OCI-LY1 (cell line): Measurements from ENCODE around the gene DPM3.

ENCODE experiments used
- H2AFZ ChIP-seq: fragments of 200-600 bp; sonication (generic), shearing (Covaris generic); 2 replicates; pipeline ENCODE4 v1.6.0; 2014; ENCODE audit warnings: antibody characterized with exemption, mild to moderate bottlenecking, low read length
- H3F3A ChIP-seq: fragments of 200-600 bp; sonication (generic), shearing (Covaris generic); 2 replicates; pipeline ENCODE4 v1.6.0; 2014; ENCODE audit warnings: mild to moderate bottlenecking, antibody characterized with exemption, low read length, moderate library complexity; ENCODE audit not compliant: insufficient read depth
- H3K27ac ChIP-seq: fragments of 200-600 bp; sonication (generic); 2 replicates; pipeline ENCODE4 v1.5.1; 2014; ENCODE audit warnings: low read length, mixed run types, mild to moderate bottlenecking, low read depth; ENCODE audit not compliant: poor library complexity, severe bottlenecking
- H3K27me3 ChIP-seq: fragments of 200-600 bp; sonication (generic); 2 replicates; pipeline ENCODE4 v1.6.0; 2014; ENCODE audit warnings: antibody characterized with exemption, mild to moderate bottlenecking, low read length, moderate library complexity; ENCODE audit not compliant: insufficient read depth
- H3K36me3 ChIP-seq: fragments of 200-600 bp; sonication (generic); 2 replicates; pipeline ENCODE4 v1.6.1; 2014; ENCODE audit warnings: mild to moderate bottlenecking, antibody characterized with exemption, low read length, moderate library complexity, mixed read lengths; ENCODE audit not compliant: insufficient read depth
- H3K4me1 ChIP-seq: fragments of 200-600 bp; sonication (generic); 2 replicates; pipeline ENCODE4 v1.5.1; 2014; ENCODE audit warnings: mild to moderate bottlenecking, low read length, moderate library complexity; ENCODE audit not compliant: insufficient read depth, severe bottlenecking
- H3K4me2 ChIP-seq: fragments of 200-600 bp; sonication (generic), shearing (Covaris generic); 2 replicates; pipeline ENCODE4 v1.6.1; 2014; ENCODE audit warnings: low read length
- H3K4me3 ChIP-seq: fragments of 200-600 bp; sonication (generic); 2 replicates; pipeline ENCODE4 v1.5.1; 2014; ENCODE audit warnings: low read length, low read depth, mild to moderate bottlenecking, mixed read lengths; ENCODE audit not compliant: poor library complexity, severe bottlenecking
- H3K79me2 ChIP-seq: fragments of 200-600 bp; shearing (Covaris generic); 2 replicates; pipeline ENCODE4 v1.6.1; 2016; ENCODE audit warnings: mixed run types, low read length, mixed read lengths; ENCODE audit not compliant: insufficient read depth
- H3K9ac ChIP-seq: fragments of 200-600 bp; sonication (generic), shearing (Covaris generic); 2 replicates; pipeline ENCODE4 v1.6.1; 2014; ENCODE audit warnings: mild to moderate bottlenecking, low read length, mixed read lengths
- H3K9me2 ChIP-seq: fragments of 200-600 bp; sonication (generic), shearing (Covaris generic); 2 replicates; pipeline ENCODE4 v1.6.1; 2014; ENCODE audit warnings: low read depth, mild to moderate bottlenecking, low read length, mixed read lengths
- H3K9me3 ChIP-seq: fragments of 200-600 bp; shearing (Covaris generic); 2 replicates; pipeline ENCODE4 v1.6.1; 2014; ENCODE audit warnings: low read length, mixed read lengths
- H4K20me1 ChIP-seq: fragments of 200-600 bp; sonication (generic), shearing (Covaris generic); 2 replicates; pipeline ENCODE4 v1.6.0; 2016; ENCODE audit warnings: mild to moderate bottlenecking, low read length; ENCODE audit not compliant: insufficient read depth
- CTCF ChIP-seq: fragments of 200-600 bp; sonication (generic), shearing (Covaris generic); IDR thresholded peaks from 2 replicates; pipeline ENCODE4 v1.5.1; 2017; ENCODE audit warnings: mild to moderate bottlenecking, antibody characterized with exemption, low read length, moderate library complexity, mixed read lengths
- EZH2 ChIP-seq: fragments of 200-600 bp; sonication (generic), shearing (Covaris generic); IDR thresholded peaks from 2 replicates; pipeline ENCODE4 v1.8.0; 2017; ENCODE audit warnings: borderline replicate concordance, mixed run types, mild to moderate bottlenecking, antibody characterized with exemption, low read length, moderate library complexity, mixed read lengths

DPM3 gene

DNA sequence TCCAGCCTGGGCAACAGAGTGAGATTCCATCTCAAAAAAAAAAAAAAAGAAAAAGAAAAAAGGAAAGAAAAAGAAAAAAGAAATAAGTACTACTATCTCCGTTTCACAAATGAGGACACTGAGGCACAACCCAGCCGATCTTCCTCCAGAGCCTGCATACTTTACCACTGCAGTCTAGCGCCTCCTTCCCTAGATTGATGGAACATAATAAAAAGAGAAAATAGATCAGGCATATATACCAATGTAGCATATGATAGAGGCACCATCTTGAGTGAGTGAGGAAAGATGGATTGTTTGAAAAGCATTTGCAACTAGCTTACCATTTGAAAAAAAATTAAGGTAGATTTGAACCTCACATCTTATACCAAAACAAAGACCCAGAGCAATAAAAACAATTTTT lies 5.2 kb upstream of the DPM3 start:
- Histone ChIP-seq H4K20me1 (no peaks in the 10 kb centered on the region), H3K79me2 (no peaks in the 10 kb centered on the region), H3K4me2 (no peak overlapping the region), H3K9ac (no peak overlapping the region), H3K27ac (no peak overlapping the region), H3F3A (no peaks in the 10 kb centered on the region), H3K9me3 (peaks cover 5% of the 10 kb centered on the region; the same call in 1 of the 2 replicates), H3K36me3 (no peaks in the 10 kb centered on the region), H3K4me1 (peaks cover 3% of the 10 kb centered on the region), H2AFZ (no peak overlapping the region), H3K27me3 (peaks cover 7% of the 10 kb centered on the region), H3K4me3 (no peak overlapping the region), H3K9me2 (no peaks in the 10 kb centered on the region)
- TF ChIP-seq EZH2 (no peak), CTCF (no peak)

GRCh38 chr1:155141749-155142148 lies 1.4 kb upstream of the DPM3 start:
- H4K20me1 ChIP-seq = no peaks in the 10 kb centered on the region
- TF ChIP-seq EZH2 (no peak), CTCF (no peak)
- H3F3A ChIP-seq = 0 out of 2 replicates have a peak, but pooled peaks cover 2% of the 10 kb centered on the region
- peaks cover 5% of the 10 kb centered on the region; the same call in 1 of the 2 replicates for H3K9me3 ChIP-seq
- no peaks in the 10 kb centered on the region for H3K36me3 ChIP-seq
- peaks cover 4% of the 10 kb centered on the region; the same call in 1 of the 2 replicates for H3K27me3 ChIP-seq
- no peak overlapping the region for H3K27ac ChIP-seq
- H3K4me3 ChIP-seq = no peak overlapping the region
- no peak overlapping the region for H3K4me2 ChIP-seq
- H3K9ac ChIP-seq = no peak overlapping the region
- no peak overlapping the region for H2AFZ ChIP-seq
- H3K79me2 ChIP-seq = no peaks in the 10 kb centered on the region
- peaks cover 22% of the 10 kb centered on the region for H3K4me1 ChIP-seq
- no peaks in the 10 kb centered on the region for H3K9me2 ChIP-seq

DNA sequence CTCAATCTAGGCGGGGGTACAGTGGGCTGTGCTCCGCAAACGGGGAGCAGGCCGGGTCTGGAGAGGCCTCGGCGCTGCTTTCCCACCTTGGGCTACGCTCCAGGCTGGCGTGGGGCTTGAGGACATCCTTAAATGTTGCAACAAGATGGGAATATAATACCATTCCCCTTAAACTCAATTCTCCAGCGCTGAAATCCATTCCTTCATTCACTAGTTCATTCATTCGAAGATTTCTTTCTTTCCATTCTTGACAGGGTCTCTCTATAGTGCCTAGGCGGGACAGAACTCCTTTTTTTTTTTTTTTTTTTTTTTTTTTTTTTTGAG lies 261 bp upstream of the DPM3 start:
- no peak for TF ChIP-seq CTCF
- no peak for TF ChIP-seq EZH2
- Histone ChIP-seq H3K9me2 (no peaks in the 10 kb centered on the region), H3K36me3 (no peaks in the 10 kb centered on the region), H3K4me3 (peak overlapping the region; percentile 94), H2AFZ (no peak overlapping the region), H3K9ac (peak overlapping the region; percentile 87; the same call in 1 of the 2 replicates), H3K9me3 (peaks cover 5% of the 10 kb centered on the region; the same call in 1 of the 2 replicates), H3K27ac (no peak overlapping the region), H3F3A (0 out of 2 replicates have a peak, but pooled peaks cover 3% of the 10 kb centered on the region), H3K4me2 (peak overlapping the region; percentile 99), H3K79me2 (no peaks in the 10 kb centered on the region), H4K20me1 (no peaks in the 10 kb centered on the region), H3K4me1 (peaks cover 25% of the 10 kb centered on the region), H3K27me3 (peaks cover 4% of the 10 kb centered on the region; the same call in 1 of the 2 replicates)
